GDM1 (cell line): ENCODE results near the gene MRPL24.

Experiments
- DNase-seq: peaks from one replicate; lab custom pipeline; 2025; lab: John Stamatoyannopoulos, UW

MRPL24 gene

GRCh38 chr1:156743367-156744302, 2.7 kb upstream of the MRPL24 start:
- no peak for DNase-seq

GRCh38 chr1:156742801-156743200, 1.9 kb upstream of the MRPL24 start:
- DNase-seq, result no peak

- DNase-seq, result no peak
Observed at GRCh38 chr1:156742017-156742416, 1.1 kb upstream of the MRPL24 start.

GRCh38 chr1:156741481-156741983, 644 bp upstream of the MRPL24 start:
- DNase-seq, result no peak

- peak; percentile 31 for DNase-seq
Observed at GRCh38 chr1:156740237-156740740, 599 bp downstream of the MRPL24 start.

GRCh38 chr1:156738916-156739315, 2.0 kb downstream of the MRPL24 start:
- DNase-seq, result no peak

- no peak for DNase-seq
Observed at GRCh38 chr1:156738407-156738806, 2.5 kb downstream of the MRPL24 start.

GRCh38 chr1:156733989-156734584, 6.8 kb downstream of the MRPL24 start:
- no peak for DNase-seq

- DNase-seq, result peak; percentile 97
Observed at GRCh38 chr1:156728599-156729462, 12.1 kb downstream of the MRPL24 start, which contains the start of gene ISG20L2. TSS of gene ISG20L2 (minus strand) at chr1:156728766. CDS start at chr1:156727652, 1,114 bp downstream.

GRCh38 chr1:156727926-156728598, 12.8 kb downstream of the MRPL24 start, which contains the start of gene METTL25B:
TSS of gene METTL25B (plus strand) at chr1:156728469. CDS start at chr1:156729105, 636 bp downstream.
- peak; percentile 68 for DNase-seq

GRCh38 chr1:156727492-156727891, 13.4 kb downstream of the MRPL24 start:
- no peak for DNase-seq

- DNase-seq, result peak; percentile 20
Observed at GRCh38 chr1:156726549-156727226, 14.2 kb downstream of the MRPL24 start.

GRCh38 chr1:156725683-156726280, 15.1 kb downstream of the MRPL24 start:
- peak; percentile 70 for DNase-seq

GRCh38 chr1:156721535-156721934, 19.4 kb downstream of the MRPL24 start:
- DNase-seq, result no peak

GRCh38 chr1:156721131-156721530, 19.8 kb downstream of the MRPL24 start:
- DNase-seq, result no peak

GRCh38 chr1:156717351-156717750, 23.5 kb downstream of the MRPL24 start:
- no peak for DNase-seq

- DNase-seq, result no peak
Observed at GRCh38 chr1:156714830-156715229, 26.1 kb downstream of the MRPL24 start.

- no peak for DNase-seq
Observed at GRCh38 chr1:156712626-156713025, 28.3 kb downstream of the MRPL24 start.

- DNase-seq, result no peak
Observed at GRCh38 chr1:156711011-156711817, 29.7 kb downstream of the MRPL24 start.
